Muscle layer of colon (tissue), 2 donors: ENCODE results near the gene ZNF330.

Source experiments
- H3K27ac ChIP-seq: one replicate; pipeline ENCODE4 v1.7.0; 2013; ENCODE audit warnings: low read depth, mild to moderate bottlenecking, low read length, moderate library complexity
- H3K27me3 ChIP-seq, 2 donors: one replicate each; pipeline ENCODE4 v1.7.0; 2013; ENCODE audit warnings: low read length in 2 of 2, mild to moderate bottlenecking in 2 of 2; ENCODE audit not compliant: insufficient read depth in 2 of 2, control insufficient read depth in 1 of 2
- H3K36me3 ChIP-seq: one replicate; pipeline ENCODE4 v1.7.0; 2013; ENCODE audit warnings: mild to moderate bottlenecking, low read length; ENCODE audit not compliant: insufficient read depth
- H3K4me1 ChIP-seq: one replicate; pipeline ENCODE4 v1.7.0; 2013; ENCODE audit warnings: mild to moderate bottlenecking, low read length; ENCODE audit not compliant: insufficient read depth
- H3K4me3 ChIP-seq, 2 donors: one replicate each; pipeline ENCODE4 v1.7.0; 2013; ENCODE audit warnings: low read length in 2 of 2, low read depth in 1 of 2, mild to moderate bottlenecking in 1 of 2, moderate library complexity in 1 of 2
- H3K9ac ChIP-seq: one replicate; pipeline ENCODE4 v1.7.0; 2013; ENCODE audit warnings: low read length
- H3K9me3 ChIP-seq: one replicate; pipeline ENCODE4 v1.7.0; 2013; ENCODE audit warnings: mild to moderate bottlenecking, low read length
- donor health status: abdominal sarcoma.
- donor health status: Adenocarcinoma of cecum.

The ZNF330 gene

DNA sequence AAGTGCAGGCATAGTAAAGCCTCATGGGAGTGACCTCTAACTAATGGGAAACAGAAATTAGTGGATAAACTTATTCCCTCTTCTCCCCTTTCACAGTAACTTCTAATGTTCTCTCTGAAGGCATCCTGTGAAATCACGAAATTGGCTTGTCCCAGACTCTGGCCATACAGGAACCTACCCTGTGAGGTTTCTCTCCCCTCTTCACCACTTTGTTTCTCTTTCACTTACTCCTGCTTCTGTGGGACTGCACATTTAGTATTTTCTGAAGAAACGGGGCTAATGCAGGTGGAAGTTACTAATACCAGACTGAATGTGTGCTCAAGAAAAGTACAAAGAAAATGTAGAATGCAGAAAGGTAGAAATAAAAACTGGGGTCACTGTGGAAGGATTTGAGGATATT lies 20.0 kb downstream of the ZNF330 start:
- H3K36me3 ChIP-seq = no peaks in the 10 kb centered on the region
- H3K27ac ChIP-seq = no peak overlapping the region
- H3K27me3 ChIP-seq = no peaks in the 10 kb centered on the region
- H3K4me1 ChIP-seq = no peaks in the 10 kb centered on the region
- no peak overlapping the region for H3K9ac ChIP-seq
- H3K4me3 ChIP-seq = no peak overlapping the region
- H3K9me3 ChIP-seq = no peaks in the 10 kb centered on the region

DNA sequence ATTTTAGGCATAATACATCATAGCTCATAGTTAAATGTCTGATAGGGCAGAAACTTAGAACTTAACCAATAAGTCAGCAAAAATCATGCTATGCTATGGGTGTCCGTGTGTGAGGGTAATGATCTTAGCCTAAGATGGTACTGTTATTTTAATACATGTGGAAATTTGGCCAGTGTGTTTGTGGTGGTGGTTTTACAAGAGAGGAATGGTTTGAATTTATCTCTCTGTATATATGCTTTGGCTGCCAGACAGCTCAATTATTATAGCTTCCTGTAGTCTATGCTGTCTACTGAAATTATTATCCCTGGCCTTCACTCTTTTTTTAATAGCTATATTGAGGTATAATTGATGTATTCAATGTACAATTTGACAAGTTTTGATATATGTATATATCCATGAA lies 21.3 kb downstream of the ZNF330 start:
- Histone ChIP-seq H3K4me3 (no peak overlapping the region), H3K27ac (no peak overlapping the region), H3K4me1 (no peaks in the 10 kb centered on the region), H3K36me3 (no peaks in the 10 kb centered on the region), H3K27me3 (no peaks in the 10 kb centered on the region), H3K9me3 (no peaks in the 10 kb centered on the region), H3K9ac (no peak overlapping the region)

DNA sequence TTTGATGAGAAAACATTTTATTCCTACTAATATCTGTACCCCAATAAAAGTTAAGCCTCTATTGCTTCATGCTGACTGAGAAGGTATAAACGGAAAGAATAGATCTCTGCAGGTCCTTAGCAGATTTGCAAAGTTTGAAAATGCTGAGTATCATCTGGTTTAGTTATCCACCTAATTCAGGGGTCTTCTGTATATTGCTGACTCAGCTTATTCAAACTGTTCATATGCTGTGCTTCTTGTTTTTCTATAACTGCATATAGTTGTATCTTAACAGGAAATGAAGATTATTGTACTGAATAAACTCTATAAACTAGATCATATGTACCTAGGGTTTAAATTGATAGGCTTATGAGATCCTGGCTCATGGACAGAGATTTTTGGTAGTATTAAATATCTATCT lies 23.7 kb downstream of the ZNF330 start:
- Histone ChIP-seq H3K4me1 (no peaks in the 10 kb centered on the region), H3K9ac (no peak overlapping the region), H3K4me3 (no peak overlapping the region), H3K36me3 (no peaks in the 10 kb centered on the region), H3K27me3 (no peaks in the 10 kb centered on the region), H3K27ac (no peak overlapping the region), H3K9me3 (no peaks in the 10 kb centered on the region)

DNA sequence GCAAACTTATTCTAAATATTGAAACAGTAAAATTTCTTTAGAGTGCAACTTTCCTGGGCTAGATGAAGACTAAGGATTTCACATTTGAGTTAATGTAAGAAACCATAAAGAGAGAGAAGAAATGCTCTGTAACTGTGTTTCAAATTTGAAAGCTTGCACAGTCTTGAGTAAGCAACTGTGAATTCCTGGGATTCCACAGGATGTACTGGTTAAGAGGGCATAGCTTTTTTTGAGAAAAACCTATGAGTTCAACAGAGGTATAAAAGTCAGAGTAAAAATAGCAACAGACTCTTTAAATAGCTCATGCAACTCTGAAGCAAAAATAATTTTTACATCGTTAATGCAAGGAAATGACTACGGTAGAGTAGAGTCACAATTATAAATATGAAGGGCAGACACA lies 25.5 kb downstream of the ZNF330 start:
- no peaks in the 10 kb centered on the region for H3K9me3 ChIP-seq
- H3K27me3 ChIP-seq = no peaks in the 10 kb centered on the region
- H3K9ac ChIP-seq = no peak overlapping the region
- no peaks in the 10 kb centered on the region for H3K4me1 ChIP-seq
- no peak overlapping the region for H3K4me3 ChIP-seq
- H3K36me3 ChIP-seq = no peaks in the 10 kb centered on the region
- H3K27ac ChIP-seq = no peak overlapping the region

DNA sequence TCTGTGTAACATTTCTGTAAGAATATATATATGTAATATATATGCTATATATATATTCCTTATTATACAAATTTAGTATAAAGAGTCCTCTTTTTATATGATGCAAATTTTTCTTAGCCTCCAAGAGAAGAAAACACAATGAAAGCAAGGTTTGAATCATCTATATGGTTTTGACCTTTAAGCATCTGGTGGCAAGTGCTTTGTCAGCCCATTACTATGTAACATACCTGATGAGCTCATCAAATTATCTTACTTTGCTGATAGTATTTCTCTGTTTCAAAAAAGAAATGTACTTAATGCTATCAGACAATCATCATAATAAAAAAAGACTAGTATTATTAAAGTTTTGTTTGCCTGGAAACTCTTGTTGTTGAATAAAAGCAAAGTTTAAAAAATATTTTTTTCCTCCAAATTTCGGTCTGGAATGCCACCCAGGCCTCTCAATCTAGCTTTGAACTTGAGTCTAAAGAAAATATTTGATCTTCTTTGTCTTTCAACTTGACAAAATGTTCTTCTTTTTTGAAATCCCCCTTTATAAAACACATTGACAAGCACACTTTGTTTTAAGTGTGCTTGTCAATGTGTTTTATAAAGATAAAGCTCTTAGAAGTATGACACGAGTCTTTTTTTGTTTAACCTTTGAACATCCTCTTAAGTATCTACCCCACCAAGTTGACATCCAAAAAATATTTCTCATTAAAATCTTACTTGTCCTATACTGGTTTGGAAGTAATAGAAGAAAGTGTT lies 26.2 kb downstream of the ZNF330 start:
- no peaks in the 10 kb centered on the region for H3K27me3 ChIP-seq
- H3K36me3 ChIP-seq = no peaks in the 10 kb centered on the region
- H3K4me3 ChIP-seq = no peak overlapping the region
- no peak overlapping the region for H3K27ac ChIP-seq
- H3K9ac ChIP-seq = no peak overlapping the region
- H3K4me1 ChIP-seq = no peaks in the 10 kb centered on the region
- no peaks in the 10 kb centered on the region for H3K9me3 ChIP-seq

DNA sequence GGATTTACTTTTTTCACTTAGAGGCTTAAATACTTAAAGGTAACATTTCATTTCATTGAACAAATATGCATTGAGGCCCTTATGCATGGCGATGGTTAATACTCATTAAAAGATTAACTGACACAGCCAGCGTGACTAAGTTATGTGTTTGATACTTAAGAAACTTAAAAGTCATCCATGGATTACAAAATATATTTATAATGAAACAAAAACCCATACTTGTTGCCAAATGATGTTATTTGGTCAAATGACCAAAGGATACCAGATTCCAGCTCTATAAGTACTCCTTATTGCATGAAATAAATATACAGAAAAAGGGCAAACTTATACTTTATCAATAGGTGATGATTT lies 26.7 kb downstream of the ZNF330 start:
- Histone ChIP-seq H3K36me3 (no peaks in the 10 kb centered on the region), H3K4me1 (no peaks in the 10 kb centered on the region), H3K27me3 (no peaks in the 10 kb centered on the region), H3K9ac (no peak overlapping the region), H3K4me3 (no peak overlapping the region), H3K27ac (no peak overlapping the region), H3K9me3 (no peaks in the 10 kb centered on the region)

DNA sequence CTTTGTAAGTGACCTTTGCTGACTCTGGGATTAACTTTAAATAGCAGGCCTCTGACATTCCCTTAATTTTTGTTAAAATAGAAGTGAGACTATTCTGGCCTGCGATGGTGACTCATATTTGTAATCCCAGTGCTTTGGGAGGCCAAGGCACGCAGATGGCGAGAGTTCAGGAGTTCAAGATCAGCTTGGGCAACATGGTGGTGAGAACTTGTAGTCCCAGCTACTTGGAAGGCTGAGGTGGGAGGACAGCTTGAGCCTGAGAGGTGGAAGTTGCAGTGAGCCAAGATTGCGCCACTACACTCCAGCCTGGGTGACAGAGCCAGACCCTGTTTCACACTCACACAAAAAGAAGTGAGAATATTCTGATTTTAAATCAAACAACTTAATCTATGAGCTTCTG lies 27.3 kb downstream of the ZNF330 start:
- H3K4me1 ChIP-seq = no peaks in the 10 kb centered on the region
- no peak overlapping the region for H3K9ac ChIP-seq
- no peaks in the 10 kb centered on the region for H3K9me3 ChIP-seq
- H3K4me3 ChIP-seq = no peak overlapping the region
- no peaks in the 10 kb centered on the region for H3K27me3 ChIP-seq
- no peaks in the 10 kb centered on the region for H3K36me3 ChIP-seq
- H3K27ac ChIP-seq = no peak overlapping the region

DNA sequence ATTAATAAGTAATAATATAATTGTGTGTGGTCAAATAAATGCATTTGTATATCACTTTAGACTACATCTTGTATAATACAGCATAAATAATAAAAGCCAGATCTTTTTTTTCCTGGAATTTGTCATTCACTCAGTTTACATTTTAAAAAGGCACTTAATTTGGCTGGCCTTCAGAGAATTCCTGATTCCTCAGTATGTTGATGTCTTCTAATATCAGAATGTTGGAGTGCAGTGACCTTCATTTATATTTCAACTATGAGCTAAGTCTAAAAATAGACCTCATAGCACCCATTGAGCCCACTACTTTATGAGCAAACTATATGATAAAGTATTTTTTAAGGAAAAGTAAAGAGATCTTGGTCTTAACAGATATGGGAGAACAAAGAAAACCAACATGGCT lies 27.8 kb downstream of the ZNF330 start:
- Histone ChIP-seq H3K9me3 (no peaks in the 10 kb centered on the region), H3K27ac (no peak overlapping the region), H3K4me3 (no peak overlapping the region), H3K9ac (no peak overlapping the region), H3K27me3 (no peaks in the 10 kb centered on the region), H3K4me1 (no peaks in the 10 kb centered on the region), H3K36me3 (no peaks in the 10 kb centered on the region)

DNA sequence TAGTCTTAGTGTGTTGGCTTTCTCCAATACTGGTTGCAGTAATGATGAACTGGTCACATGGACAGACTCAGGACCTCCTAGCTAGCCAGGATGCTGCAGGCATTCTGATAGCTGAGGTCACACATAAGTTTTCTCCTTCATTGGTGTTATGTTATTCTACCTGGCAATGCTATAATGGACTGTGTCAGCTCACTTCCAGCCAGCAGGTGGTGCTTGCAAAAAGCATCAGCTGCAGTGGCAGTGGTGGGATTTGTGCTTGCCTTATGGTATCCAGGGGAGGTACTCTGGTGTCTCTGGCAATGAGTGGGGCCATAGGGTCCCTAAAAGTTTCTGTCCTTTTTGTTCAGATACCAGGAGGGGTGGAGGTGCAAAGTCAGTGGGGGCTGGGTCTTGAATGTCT lies 33.6 kb downstream of the ZNF330 start:
- H3K36me3 ChIP-seq = no peaks in the 10 kb centered on the region
- H3K4me3 ChIP-seq = no peak overlapping the region
- H3K9me3 ChIP-seq = no peaks in the 10 kb centered on the region
- H3K27me3 ChIP-seq = no peaks in the 10 kb centered on the region
- H3K27ac ChIP-seq = no peak overlapping the region
- no peak overlapping the region for H3K9ac ChIP-seq
- no peaks in the 10 kb centered on the region for H3K4me1 ChIP-seq

DNA sequence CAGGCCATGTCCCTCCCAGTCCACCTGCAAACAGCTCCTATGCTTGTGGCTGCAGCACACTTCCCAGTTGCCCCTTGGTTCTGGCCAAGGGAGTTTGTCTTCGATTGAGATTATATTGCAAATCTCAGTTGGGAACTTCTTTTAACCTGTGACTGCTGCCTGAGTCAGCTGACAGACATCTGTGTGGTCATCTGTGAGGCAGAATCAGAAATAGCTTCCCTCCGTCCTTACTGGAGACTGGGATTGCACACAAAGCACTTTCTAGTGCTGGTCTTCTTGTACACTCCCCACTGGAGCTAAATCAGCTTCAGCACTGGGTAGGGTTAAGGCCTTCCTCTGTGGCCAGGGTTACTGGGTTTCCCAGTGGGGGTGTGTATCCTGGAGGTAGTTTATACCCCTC lies 34.3 kb downstream of the ZNF330 start:
- H3K9me3 ChIP-seq = no peaks in the 10 kb centered on the region
- no peaks in the 10 kb centered on the region for H3K4me1 ChIP-seq
- no peak overlapping the region for H3K27ac ChIP-seq
- no peak overlapping the region for H3K9ac ChIP-seq
- H3K36me3 ChIP-seq = no peaks in the 10 kb centered on the region
- no peak overlapping the region for H3K4me3 ChIP-seq
- no peaks in the 10 kb centered on the region for H3K27me3 ChIP-seq

DNA sequence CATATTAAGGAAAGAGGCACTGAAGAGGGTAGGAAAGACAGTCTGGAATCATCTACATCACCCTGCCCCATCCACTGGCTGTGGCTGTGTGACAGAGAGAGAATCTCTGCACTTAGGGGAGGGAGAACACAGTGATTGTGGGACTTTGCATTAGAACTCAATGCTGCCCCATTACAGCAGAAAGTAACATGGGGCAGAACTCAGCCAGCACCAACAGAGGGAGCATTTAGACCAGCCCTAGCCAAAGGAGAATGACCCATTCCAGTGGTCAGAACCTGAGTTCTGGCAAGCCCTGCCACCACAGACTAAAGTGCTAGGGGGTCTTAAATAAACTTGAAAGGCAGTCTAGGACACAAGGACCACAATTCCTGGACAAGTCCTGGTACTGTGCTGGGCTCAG lies 37.9 kb downstream of the ZNF330 start:
- no peaks in the 10 kb centered on the region for H3K4me1 ChIP-seq
- no peak overlapping the region for H3K9ac ChIP-seq
- no peaks in the 10 kb centered on the region for H3K9me3 ChIP-seq

DNA sequence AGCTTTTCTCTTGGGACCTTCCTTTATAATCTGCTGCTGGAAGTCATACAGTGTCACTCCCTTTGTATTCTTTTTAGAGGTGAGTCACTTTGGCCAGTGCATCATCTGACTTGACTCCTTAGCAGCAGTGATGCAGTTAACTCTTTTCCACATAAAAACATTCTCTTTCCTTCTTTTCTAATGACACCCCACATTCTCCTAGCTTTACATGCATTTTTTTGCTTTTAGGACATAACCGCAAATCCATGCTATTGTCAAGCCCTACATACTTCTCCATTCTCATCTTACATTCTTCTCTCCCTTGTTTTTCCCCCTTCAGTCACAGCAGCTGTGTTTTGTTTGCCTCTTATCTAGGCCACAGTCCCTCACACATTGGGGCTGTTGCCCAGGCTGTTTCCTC lies 55.1 kb downstream of the ZNF330 start:
- H3K27me3 ChIP-seq = no peaks in the 10 kb centered on the region
- no peaks in the 10 kb centered on the region for H3K9me3 ChIP-seq
- no peaks in the 10 kb centered on the region for H3K36me3 ChIP-seq
- H3K27ac ChIP-seq = no peak overlapping the region
- no peak overlapping the region for H3K9ac ChIP-seq
- H3K4me1 ChIP-seq = no peaks in the 10 kb centered on the region
- no peak overlapping the region for H3K4me3 ChIP-seq

More for the DNA sequence above, 37.9 kb downstream of the ZNF330 start:
- Histone ChIP-seq H3K4me3 (no peak overlapping the region), H3K36me3 (no peaks in the 10 kb centered on the region), H3K27me3 (no peaks in the 10 kb centered on the region), H3K27ac (no peak overlapping the region)
